ENCODE results near the gene KSR1.
"Not testable (repeated sequence)": the region's sequence is repeated elsewhere in the genome, so short reads cannot be mapped to it uniquely, and the experiment has no call there.

KSR1 gene

DNA sequence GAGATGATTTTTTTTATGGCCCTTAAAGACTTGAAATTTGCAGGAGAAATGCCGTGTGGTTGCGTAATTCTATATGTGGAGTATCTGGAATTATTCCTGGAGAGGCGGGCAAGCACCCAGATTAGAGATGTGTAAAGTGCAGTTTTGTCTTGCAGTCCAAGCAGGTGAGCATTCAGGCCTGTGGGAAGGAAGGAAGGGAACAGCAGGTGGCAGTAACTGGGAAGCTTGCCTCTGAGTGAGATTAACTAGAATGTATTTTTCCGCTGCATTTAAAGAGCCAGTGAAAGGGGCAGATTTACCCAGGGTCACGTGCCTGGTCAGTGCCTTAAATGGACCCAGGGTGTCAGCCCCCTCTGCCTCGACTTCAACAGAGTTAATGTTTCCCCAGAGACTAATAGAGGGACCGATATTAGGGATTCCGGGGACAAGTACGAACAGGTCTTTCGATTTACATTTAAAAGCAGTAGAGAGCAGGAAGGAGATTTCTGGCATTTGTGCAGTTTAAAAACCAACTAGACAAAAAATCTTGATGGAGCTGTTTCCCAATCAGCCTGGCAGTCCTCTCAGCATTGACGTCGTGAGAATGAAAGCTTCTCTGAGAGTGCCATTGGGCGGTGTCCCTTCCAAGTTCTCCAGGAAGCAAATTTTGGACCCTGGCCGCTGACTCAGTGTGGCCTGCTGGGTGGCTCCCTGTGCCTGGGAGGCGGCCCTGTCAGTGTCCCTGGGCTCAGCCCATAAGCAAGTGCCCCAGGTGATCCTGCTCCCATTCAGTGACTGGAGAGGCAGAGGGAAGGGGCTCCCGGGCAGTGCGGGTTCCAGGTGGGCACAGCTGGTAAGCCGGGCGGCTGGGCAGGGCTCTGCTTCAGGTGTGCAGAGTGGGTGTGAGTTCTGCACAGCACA, 38.2 kb downstream of the KSR1 start:
- DNase-seq (ENCODE audit: low read depth), result no peak

DNA sequence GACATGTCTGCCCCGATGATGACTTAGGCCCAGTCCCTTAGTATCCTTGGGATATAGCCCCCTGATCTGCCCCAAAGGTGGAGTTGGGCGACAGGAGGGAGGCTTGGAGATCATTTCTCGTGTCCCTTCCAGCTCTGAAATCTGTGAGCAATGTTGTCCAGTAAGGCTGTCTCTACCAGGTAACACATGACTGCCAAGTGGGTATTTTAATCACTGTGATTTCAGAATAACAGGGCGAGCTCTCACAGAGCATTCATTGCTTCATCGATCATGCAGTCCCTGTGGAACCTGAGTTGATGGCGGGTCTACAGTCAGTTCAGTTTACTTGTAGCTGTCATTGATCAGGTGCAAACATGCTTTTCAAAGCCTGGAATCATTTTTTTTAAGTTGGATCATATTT, 39.2 kb downstream of the KSR1 start:
- no peak for DNase-seq (ENCODE audit: low read depth)

DNA sequence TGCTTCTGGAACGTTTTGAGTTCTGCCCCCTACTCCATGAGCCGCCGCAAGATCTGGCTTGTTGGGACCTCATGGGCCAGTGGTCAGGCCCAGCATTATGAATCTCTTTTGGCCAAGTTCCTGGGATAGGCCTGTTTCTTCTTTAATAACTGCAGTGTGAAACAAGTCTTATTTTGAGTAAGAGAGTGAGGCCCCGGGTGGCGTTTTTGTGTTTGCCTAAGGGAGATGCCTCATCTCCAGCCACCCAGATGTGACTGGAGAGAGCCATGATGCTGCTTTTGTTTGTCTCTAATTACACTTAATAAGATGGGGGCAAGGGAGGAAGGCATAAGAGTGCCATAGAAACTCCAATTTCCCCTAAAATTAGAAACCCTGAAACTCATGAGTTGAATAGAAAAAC, 39.8 kb downstream of the KSR1 start:
- DNase-seq (ENCODE audit: low read depth), result no peak

DNA sequence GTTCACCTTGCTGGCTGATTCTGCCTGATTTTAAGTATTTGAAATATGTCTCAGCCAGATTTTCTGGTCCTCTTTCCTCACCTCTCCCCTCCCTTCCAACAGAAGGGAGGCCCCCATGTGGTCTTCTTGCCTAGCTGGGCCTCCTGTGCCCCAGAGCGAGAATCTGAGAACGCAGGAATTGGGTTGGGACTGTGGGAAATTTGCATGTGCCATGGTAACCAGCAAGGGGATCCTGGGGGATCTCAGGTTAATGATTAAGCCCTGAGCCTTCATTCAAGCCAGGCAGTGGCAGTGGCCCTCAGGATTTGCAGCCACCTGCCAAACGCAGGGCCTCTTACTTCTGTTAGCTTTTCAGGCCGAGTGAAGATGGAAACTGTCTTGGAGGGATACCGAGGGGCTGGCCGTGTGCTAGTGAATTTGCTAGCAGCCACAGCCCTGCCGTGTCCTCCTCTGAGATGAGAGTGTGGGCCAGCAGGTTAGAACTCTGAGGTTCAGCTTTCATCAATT, 40.2 kb downstream of the KSR1 start:
- no peak for DNase-seq (ENCODE audit: low read depth)

DNA sequence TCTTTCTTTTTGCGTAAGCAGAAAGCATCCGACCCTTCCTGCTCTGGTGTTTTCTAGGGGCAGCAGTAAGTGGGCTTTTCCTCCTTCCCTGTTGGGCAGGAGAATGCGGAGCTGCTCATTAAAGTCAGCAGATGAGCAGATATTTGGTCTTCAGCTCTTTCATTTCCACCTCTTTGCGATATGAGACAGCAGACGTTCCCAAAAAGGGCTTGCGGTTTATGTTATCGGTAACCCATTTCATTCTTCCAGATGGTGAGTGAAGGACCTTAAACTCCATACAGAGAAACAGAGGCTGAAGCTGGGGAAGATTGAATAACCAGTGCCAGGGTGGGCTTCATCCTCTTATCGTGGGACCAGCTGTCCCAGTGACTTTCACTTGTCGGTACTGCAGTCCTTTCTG, 40.7 kb downstream of the KSR1 start:
- no peak for DNase-seq (ENCODE audit: low read depth)

DNA sequence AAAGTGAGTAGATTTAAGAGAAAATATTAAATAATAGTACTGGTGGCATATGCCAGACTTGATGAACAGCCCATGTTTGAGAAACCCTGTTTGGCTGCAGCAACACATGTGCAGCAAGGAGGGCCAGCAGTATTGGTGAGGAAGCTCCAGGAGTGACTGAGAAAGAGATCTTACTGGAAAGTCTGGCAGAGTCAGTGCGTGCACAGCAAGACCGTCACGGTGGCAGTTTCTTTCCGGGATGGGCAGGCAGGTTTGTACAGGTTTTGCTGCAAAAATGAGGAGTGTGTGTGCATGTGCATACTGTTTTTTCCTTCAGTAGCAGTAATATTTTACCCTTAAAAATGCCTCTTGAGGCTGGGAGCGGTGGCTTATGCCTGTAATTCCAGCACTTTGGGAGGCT, 41.4 kb downstream of the KSR1 start:
- no peak for DNase-seq (ENCODE audit: low read depth)

DNA sequence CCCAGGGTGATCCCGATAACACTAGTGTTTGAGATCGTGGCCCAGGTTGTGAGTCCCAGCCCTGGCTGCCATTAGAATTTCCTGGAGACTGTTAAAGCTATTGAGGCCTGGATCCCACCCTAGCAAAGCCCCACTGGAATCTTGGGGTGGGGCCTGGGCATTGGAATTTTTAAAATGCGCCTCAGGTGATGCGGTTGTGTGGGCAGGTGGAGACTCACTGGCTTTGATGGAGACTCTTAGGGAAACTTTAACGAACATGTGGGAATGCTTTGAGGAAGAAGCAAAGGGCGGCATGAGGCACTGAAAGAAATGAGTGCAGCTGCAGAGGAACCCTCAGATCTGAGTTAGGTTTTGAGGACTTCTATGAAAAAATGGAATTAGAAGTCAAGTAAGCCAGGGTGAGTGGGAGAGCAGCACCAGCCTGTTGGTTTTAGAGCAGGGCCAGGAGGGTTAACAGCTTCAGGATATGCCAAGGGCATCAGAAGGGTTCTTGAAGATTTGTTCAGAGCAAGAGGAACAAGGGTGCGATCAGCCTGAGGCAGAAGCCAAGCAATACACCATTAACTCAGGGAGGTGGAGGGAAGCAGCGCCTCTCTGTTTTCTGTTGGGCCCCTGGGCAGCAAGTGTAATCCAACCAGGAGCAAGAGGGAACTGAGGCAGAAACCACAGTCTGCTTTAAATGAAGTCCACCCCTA, 42.5 kb downstream of the KSR1 start:
- DNase-seq (ENCODE audit: low read depth), result no peak

DNA sequence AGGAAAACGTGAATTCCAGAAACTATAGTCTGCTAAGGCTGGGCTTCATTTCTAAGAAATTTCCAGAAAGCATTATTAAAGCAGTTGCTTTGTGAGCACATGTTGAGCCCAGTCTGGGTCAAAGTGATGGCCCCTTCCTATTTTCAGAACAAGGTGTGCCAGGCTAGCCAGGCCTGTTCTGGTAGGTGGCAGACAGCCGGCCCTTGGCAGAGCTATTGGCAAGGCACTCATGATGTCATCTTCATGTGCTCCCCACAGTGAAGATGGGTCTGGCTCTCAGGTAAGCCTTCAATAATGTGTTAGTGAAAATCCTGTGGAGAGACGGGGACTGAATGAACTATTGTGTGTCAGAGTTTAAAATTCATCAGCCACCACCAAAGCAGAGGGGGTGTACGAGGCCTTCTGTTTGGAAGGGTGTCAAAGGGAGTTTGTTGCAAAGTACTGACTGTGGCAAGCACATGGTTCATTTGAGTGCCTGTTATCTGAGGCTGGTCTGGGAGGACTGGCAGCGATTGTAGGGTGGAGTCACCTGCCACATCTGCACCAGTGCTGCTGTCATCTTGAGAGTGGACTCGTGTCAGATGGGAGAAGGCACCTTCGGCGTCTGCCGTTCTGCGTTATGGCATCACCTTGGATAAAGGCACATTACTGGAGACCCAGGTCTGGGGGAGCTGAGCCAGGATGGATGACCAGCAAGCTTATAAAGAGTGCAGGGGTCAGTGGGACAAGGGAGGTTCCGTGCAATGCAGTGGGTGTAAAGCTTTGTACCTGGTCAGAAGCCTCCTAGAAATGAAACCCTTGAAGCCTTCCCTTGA, 43.4 kb downstream of the KSR1 start:
- DNase-seq (ENCODE audit: low read depth), result no peak

DNA sequence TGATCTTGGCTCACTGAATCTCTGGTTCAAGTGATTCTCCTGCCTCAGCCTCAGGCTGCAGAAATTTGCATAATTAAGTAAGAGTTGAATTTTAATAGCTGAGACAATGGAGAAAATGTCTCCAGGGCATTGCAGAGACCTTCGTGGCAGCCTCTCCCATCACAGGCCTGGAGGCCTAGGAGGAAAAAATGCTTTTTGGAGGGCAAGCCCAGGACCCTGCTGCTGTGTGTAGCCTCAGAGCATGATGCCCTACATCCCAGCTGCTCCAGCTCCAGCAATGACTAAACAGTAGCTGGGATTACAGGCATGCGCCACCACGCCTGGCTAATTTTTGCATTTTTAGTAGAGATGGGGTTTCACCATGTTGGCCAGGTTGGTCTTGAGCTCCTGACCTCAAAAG, 45.1 kb downstream of the KSR1 start:
- not testable (repeated sequence) for DNase-seq (ENCODE audit: low read depth)

DNA sequence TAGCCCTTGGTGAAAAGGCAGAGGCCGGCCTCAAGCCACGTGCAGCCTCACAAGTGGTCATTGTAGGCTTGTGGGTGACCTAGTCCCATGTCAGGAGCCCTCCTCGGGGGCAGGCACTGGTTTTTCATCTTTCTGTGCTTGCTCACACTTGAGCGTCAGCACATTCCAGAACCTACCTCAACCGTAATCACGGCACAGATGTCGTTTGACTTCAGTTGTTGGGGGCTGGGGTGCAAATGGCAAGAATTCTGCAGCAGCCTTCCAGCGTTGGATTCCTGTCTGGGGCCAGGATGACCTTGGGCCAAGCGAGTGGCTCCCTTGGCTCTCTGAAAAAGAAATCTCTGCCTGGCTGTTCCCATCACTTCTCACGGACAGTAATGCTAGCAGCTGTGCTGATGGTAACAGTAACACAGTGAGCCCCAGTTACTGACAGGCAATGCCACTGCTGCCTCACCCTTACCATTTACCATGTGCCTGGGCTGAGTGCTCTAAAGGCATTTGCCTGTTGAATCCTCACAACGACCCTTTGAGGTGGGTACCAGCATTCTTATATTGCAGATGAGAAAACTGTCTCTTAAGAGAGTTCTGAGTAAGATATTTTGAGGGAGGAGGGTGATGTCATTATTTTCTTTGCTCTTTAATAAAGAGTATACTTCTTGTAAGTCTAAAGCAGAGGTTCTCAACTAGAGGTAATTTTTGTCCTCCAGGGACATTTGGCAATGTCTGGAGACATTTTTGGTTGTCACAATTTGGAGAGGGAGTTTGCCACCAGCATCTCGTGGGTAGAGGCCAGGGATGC, 46.5 kb downstream of the KSR1 start:
- no peak for DNase-seq (ENCODE audit: low read depth)

DNA sequence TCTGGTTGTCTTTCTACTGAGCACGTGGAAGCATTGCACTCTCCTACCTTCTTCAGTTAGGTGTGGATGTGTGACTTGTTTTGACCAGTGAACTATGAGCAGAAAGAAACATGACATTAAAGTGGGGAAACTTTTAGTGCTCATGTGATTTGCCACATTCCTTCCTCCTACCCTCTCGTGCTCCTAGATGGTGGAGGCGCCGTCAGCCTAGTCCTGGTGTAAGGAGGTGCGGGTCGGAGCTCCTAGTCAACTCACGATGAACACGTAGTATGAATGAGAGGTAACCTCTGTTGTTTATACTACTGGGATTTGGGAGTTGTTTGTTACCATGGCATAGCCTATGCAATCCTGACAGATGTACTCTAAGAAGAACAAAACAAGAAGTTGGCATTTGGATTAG, 47.4 kb downstream of the KSR1 start:
- DNase-seq (ENCODE audit: low read depth), result no peak

DNA sequence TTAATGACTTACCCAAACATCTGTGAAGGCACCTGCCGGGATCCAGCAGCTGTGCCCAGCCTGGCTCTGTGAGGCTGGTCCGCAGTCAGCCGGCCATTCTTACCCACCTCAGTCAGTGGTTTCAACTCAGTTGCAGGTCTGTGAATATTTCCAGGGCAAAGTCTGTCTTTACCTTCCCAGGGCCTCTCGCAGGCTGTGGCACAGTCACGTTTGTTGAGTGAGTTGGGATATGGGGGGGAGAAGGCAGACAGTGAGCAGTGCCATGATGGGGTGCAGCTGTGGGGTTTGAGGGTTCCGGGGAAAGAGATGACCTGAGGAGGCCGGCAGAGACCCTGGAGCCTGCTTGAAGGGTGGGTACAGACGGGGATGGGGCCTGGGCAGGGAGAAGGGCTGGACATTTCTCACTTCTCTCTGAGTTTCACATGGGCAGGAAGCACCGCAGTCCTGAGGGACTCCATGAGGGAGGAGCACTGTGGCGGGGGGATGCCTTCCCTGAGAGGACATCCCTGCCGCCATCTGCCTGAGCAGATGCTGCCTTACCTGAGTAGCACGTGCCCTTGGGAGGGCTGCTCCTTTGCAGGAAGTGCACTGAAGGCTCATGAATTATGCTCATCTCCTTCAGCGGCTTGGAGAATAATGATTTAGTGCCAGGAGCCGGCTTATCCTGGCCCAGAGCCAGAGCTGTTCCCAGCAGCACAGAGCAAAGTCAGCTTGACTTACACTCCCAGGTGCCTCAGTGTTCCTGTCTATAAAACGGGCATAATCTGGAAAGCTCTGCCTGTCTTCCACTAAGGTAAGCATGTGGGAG, 48.1 kb downstream of the KSR1 start:
- DNase-seq (ENCODE audit: low read depth), result no peak

DNA sequence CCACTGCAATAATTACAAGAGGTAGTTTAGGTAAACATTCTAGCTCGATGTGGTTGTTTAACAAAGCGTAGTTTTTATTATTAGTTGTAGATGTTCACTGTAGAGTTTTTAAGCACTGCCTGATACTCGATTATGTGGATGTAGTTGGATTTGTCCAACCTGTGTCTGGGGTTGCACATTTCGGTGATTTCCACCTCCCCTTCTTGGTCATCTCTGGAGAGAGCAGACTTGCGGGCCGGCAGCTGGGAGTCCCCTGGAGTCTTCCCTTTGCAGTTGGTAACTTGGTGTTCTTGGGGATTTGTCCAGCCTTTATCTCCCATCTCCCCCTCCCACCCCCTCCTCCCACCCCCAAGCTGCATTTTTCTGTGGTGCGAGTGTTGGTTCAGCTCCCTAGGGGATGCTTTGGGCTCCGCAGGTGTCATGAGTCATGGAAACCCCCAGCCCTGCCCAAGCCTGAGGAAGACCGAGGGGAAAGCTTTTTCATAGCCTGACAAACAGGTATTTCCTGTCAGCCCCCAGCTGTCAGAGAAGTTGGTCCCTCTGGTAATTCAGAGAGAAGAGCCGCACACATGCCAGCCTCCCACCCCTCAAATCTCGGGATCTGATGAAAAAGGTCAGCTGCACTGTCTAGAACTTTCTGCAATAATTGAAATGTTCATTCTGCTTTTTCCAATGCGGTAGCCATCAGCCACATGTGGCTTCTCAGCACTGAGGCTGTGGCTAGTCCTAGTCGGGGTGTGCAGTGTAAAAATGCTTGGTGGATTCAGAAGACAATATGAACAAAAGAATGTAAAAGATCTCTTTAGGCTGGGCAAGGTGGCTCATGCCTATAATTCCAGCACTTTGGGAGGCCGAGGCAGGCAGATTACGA, 50.3 kb downstream of the KSR1 start:
- no peak for DNase-seq (ENCODE audit: low read depth)

DNA sequence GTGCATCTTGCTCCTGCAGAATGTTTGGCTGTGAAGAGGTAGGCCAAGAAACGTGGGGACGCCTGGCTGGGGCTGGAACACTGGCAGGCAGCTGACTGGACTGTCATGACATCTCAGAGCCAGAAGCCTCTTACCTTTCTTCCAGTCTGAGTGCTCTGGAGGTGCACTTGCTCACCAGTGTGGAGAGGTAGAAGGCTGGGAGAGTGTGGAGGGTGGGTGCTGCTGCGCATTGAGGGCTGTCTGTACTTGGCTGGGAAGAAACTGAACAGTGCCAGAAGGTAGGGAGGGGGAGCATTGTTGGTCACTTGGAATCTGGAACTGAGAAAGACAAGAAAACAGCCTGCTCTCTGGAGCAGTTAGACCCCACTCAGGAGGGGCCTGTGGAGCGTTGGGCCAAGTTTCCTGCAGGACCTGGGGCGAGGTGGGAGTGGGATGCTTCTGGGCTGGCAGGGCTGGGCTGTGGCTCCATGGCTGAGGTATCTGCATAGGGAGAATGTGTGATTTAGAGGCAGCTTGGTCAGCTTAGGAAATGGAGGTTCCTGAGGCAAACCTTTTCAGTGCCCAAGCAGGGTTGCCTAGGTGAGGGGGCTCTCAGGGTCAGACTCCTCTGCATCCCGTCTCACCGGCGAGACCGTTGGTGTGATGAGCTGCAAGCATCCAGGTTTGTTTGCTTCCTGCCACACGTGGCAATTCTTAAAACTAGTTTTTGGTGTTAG, 55.1 kb downstream of the KSR1 start:
- DNase-seq (ENCODE audit: low read depth), result no peak

DNA sequence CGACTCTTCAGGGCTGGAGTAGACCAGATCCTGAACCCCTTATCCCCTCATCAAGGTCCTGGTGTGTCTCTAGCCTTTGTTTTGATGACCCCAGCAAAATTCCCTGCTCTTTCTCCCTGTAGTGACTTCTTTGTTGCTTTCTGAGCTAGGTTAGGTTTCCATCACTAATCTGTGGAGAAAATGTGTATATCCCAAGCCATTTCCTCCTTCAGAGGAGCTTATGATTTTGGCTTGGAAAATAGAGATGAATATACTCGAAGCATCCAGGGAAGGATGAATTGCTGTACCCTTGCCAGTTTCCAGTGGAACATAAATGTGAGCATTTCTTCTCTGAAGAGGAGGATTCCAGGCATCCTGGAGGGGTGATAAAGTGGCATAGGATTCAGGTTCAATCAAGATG, 55.8 kb downstream of the KSR1 start:
- no peak for DNase-seq (ENCODE audit: low read depth)

DNA sequence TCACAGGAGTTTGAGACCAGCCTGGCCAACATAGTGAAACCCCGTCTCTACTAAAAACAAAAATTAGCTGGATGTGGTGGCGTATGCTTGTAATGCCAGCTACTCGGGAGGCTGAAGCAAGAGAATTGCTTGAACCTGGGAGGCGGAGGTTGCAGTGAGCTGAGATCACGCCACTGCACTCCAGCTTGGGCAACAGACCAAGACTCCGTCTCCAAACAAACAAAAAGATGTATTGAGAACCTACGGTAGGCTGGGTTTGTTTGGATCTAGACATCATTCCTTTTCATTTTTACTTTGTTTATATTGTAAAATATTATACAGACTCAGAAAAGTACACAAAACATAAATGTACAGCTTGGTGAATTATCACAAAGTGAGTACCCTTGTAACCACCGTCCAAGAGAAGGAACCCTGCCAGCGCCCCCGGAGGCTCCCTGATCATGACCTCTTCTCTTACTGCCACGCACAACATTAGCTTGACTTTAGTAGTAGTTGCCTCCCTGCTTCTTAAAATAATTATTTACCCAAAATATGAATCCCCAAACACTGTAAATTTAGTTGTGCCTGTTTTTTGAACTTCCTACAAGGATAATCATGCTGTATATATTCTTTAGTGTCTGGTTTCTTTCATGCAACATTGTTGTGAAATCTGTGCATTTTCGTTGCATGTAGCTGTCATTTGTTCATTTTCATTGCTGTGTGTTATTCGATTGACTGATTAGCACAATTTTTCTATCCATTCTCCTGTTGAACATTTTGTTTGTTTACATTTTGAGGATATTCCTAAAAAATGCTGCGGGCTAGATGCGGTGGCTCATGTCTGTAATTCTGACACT, 56.5 kb downstream of the KSR1 start:
- DNase-seq (ENCODE audit: low read depth), result no peak

DNA sequence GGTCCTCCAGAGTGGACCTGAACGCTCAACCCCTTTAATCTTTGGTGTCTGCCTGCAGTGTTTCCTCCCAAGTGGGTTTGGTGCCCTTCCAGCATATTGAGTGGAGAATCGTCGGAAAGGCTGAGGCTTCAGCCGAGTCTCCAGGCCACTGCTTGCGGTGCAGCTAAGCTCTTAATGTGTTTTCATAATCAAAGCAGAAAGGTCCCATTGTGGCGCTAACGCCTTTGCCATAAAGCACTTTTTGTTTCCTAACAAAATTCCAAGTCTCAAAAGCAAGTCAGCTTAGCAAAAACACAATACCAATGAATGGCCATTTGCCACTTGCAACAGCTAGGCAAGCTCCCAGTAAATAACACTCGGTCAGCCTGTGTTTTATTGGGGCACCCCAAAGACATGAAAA, 57.6 kb downstream of the KSR1 start:
- no peak for DNase-seq (ENCODE audit: low read depth)
